Hepatocyte (in vitro differentiated cells): ENCODE data around the gene FOXD4L5.
"Not testable (repeated sequence)": the region's sequence is repeated elsewhere in the genome, so short reads cannot be mapped to it uniquely, and the experiment has no call there.

Experiments used
- EZH2 ChIP-seq: fragments of 200-600 bp; sonication (generic); IDR thresholded peaks from 2 replicates; pipeline ENCODE4 v1.6.1; 2016; ENCODE audit warnings: antibody characterized with exemption, mild to moderate bottlenecking, borderline replicate concordance
- EZH2phosphoT487 ChIP-seq: fragments of 200-600 bp; sonication (generic); IDR thresholded peaks from one replicate; pipeline ENCODE4 v1.6.1; 2018; ENCODE audit warnings: antibody characterized with exemption, mild to moderate bottlenecking, low read depth, moderate library complexity; ENCODE audit not compliant: unreplicated experiment, severe bottlenecking
- TF ChIP-seq, protein P1 (sequence below): fragments of 200-600 bp; sonication (generic); IDR thresholded peaks from 2 replicates; pipeline ENCODE4 v1.5.1; 2016; ENCODE audit warnings: antibody characterized with exemption, mild to moderate bottlenecking; ENCODE audit not compliant: poor library complexity

DNA sequence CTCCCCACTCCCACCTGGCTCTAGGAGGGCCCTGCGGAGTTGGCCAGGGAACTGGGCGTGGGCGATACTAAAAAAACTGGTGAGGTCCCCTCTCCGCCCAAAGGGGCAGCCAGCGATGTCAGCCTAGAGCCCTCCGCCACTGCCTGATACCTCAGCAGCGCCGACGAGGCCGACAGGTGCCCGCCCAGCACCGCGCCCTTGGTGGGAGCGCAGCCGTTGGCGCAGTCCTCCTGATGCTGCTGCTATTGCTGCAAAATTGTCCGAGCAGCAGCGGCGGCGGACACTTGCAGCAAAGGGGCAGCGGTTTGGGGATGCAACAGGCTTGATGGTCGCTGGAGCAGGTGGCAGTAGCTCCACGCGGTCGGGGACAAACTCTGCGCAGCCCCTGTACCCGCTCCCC lies 2.0 kb downstream of the FOXD4L5 start:
- TF ChIP-seq, protein P1, sequence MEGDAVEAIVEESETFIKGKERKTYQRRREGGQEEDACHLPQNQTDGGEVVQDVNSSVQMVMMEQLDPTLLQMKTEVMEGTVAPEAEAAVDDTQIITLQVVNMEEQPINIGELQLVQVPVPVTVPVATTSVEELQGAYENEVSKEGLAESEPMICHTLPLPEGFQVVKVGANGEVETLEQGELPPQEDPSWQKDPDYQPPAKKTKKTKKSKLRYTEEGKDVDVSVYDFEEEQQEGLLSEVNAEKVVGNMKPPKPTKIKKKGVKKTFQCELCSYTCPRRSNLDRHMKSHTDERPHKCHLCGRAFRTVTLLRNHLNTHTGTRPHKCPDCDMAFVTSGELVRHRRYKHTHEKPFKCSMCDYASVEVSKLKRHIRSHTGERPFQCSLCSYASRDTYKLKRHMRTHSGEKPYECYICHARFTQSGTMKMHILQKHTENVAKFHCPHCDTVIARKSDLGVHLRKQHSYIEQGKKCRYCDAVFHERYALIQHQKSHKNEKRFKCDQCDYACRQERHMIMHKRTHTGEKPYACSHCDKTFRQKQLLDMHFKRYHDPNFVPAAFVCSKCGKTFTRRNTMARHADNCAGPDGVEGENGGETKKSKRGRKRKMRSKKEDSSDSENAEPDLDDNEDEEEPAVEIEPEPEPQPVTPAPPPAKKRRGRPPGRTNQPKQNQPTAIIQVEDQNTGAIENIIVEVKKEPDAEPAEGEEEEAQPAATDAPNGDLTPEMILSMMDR: not testable (repeated sequence)
- TF ChIP-seq EZH2, EZH2phosphoT487: not testable (repeated sequence)
